ENCODE results near the gene PTDSS2. TPM values are rescaled to one million over a fixed set of nuclear protein-coding genes. Genes with fewer than 3 reads are reported as not detected.

PTDSS2 gene
- total and polyA plus RNA-seq, 2 of the 13 experiments (the other 11 are each of a cell fraction or from before 2014, with no cell fraction given): 21.7 to 26.4 TPM

DNA sequence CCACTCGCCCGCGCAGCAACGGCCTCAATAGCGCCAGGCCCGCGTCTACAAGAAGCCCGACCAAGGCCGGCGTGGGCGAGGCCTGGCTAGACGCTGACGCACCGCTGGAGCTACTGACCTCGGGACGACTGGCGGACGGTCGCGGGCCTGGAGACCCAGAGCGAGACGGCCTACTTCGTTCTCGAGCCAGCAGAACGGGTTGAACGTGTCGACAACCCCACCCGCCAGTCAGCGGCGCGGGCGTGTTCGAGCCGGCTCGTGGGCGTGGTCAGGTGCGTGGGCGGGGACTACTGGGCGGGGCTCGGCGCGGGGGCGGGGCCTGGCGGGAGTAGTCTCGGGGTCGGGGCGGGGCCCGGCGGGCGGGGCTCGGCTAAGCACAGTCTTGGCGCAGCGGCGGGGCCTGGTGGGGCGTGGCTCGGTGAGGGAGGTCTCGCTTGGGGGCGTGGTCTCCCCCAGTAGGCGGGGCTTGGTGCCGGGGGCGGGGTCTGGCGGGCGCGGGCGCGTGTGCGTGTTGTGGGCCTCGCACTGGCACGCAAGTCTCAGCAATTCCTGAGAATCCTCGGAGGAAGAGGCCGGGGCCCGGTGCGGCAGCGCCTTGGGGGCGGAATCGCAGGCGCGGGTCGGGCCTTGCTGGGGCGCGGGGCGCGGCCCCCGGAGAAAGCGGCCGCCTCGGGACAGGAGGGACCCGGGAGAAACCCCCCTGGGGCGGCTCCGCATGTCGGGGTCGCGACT is 57.1 kb downstream of the PTDSS2 start, which contains the start of gene RNH1 (continued):
- TF ChIP-seq ZBTB34 (CRISPR knock-in tag; IDR thresholded peaks at IDR 0.05) (no peak), SP2 (CRISPR knock-in tag; IDR thresholded peaks at IDR 0.05) (no peak), ZMAT5 (CRISPR knock-in tag; IDR thresholded peaks at IDR 0.05; ENCODE audit: borderline replicate concordance, low read depth) (no peak), NR2F1 (CRISPR knock-in tag; IDR thresholded peaks at IDR 0.05) (no peak), CC2D1A (CRISPR knock-in tag; IDR thresholded peaks at IDR 0.05) (no peak), ZC3H4 (CRISPR knock-in tag; IDR thresholded peaks at IDR 0.05; ENCODE audit: borderline replicate concordance) (no peak), NR0B2 (CRISPR knock-in tag; IDR thresholded peaks at IDR 0.05) (no peak), ELF4 (CRISPR knock-in tag; IDR thresholded peaks at IDR 0.05; ENCODE audit: borderline replicate concordance) (no peak), CCAR2 (optimal IDR thresholded peaks at IDR 0.05; ENCODE audit: low read depth, low read length) (no peak), ZNF670 (CRISPR knock-in tag; IDR thresholded peaks at IDR 0.05; ENCODE audit: borderline replicate concordance) (no peak), ZNF234 (CRISPR knock-in tag; conservative IDR thresholded peaks at IDR 0.05) (no peak), ZKSCAN8 (CRISPR knock-in tag; IDR thresholded peaks at IDR 0.05; ENCODE audit: borderline replicate concordance) (no peak), SNAPC5 (CRISPR knock-in tag; IDR thresholded peaks at IDR 0.05; ENCODE audit: borderline replicate concordance) (0 out of 2 replicates have a peak, but pooled peaks have one; percentile 48), JDP2 (CRISPR knock-in tag; IDR thresholded peaks at IDR 0.05; ENCODE audit: borderline replicate concordance) (no peak), HOMEZ (CRISPR knock-in tag; IDR thresholded peaks at IDR 0.05; ENCODE audit: low read depth) (no peak), ZNF296 (CRISPR knock-in tag; conservative IDR thresholded peaks at IDR 0.05) (no peak; the same call in 1 of the 2 replicates), ISL2 (CRISPR knock-in tag; IDR thresholded peaks at IDR 0.05) (no peak), TCF7L2 (IDR thresholded peaks at IDR 0.05; ENCODE audit: low read depth, low read length) (no peak), PHF21A (CRISPR knock-in tag; IDR thresholded peaks at IDR 0.05) (0 out of 2 replicates have a peak, but pooled peaks have one; percentile 26), SRY (CRISPR knock-in tag; IDR thresholded peaks at IDR 0.05) (0 out of 2 replicates have a peak, but pooled peaks have one; percentile 30), ONECUT2 (CRISPR knock-in tag; IDR thresholded peaks at IDR 0.05) (no peak)
- TF ChIP-seq, protein P1, sequence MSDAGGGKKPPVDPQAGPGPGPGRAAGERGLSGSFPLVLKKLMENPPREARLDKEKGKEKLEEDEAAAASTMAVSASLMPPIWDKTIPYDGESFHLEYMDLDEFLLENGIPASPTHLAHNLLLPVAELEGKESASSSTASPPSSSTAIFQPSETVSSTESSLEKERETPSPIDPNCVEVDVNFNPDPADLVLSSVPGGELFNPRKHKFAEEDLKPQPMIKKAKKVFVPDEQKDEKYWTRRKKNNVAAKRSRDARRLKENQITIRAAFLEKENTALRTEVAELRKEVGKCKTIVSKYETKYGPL (CRISPR knock-in tag; IDR thresholded peaks at IDR 0.05): no peak
- TF ChIP-seq, protein P2, sequence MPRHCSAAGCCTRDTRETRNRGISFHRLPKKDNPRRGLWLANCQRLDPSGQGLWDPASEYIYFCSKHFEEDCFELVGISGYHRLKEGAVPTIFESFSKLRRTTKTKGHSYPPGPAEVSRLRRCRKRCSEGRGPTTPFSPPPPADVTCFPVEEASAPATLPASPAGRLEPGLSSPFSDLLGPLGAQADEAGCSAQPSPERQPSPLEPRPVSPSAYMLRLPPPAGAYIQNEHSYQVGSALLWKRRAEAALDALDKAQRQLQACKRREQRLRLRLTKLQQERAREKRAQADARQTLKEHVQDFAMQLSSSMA (CRISPR knock-in tag; IDR thresholded peaks at IDR 0.05): no peak
- TF ChIP-seq, protein P3, sequence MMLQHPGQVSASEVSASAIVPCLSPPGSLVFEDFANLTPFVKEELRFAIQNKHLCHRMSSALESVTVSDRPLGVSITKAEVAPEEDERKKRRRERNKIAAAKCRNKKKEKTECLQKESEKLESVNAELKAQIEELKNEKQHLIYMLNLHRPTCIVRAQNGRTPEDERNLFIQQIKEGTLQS (CRISPR knock-in tag; IDR thresholded peaks at IDR 0.05): no peak
